ENCODE data around the gene PLXNA4.

Gene PLXNA4

GRCh38 chr7:132450696-132451095, 125.6 kb downstream of the PLXNA4 start:
- no peak overlapping the region for H3K27ac ChIP-seq (ENCODE audit: low read depth, low read length, poor library complexity, severe bottlenecking)
- TF ChIP-seq EZH2 (IDR thresholded peaks at IDR 0.05; ENCODE audit: borderline replicate concordance, low read length) = no peak
- TF ChIP-seq, protein P1, sequence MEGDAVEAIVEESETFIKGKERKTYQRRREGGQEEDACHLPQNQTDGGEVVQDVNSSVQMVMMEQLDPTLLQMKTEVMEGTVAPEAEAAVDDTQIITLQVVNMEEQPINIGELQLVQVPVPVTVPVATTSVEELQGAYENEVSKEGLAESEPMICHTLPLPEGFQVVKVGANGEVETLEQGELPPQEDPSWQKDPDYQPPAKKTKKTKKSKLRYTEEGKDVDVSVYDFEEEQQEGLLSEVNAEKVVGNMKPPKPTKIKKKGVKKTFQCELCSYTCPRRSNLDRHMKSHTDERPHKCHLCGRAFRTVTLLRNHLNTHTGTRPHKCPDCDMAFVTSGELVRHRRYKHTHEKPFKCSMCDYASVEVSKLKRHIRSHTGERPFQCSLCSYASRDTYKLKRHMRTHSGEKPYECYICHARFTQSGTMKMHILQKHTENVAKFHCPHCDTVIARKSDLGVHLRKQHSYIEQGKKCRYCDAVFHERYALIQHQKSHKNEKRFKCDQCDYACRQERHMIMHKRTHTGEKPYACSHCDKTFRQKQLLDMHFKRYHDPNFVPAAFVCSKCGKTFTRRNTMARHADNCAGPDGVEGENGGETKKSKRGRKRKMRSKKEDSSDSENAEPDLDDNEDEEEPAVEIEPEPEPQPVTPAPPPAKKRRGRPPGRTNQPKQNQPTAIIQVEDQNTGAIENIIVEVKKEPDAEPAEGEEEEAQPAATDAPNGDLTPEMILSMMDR (IDR thresholded peaks at IDR 0.05; ENCODE audit: low read length) = no peak

DNA sequence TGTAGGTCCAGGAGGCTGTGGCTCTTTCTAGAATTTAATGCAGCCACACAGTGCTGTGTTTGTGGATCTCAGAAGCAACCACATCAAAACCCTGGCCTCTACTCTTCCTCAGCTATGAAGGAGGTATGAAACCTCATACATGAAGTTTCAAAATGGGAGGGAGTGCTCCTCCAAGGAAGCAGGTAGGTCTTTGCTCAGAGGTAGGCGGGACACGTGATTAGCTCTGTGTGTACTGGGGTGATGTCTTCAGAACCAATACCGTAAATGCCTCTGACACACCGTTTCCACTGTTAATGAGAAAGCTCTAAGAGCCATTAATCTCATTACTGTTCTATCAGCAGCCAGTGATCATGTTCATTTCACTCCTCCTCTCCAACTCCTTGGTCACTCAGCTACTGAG, 126.1 kb downstream of the PLXNA4 start:
- no peaks in the 10 kb centered on the region for H3K4me1 ChIP-seq (ENCODE audit: insufficient read depth, low read length, severe bottlenecking)
- no peak for TF ChIP-seq EZH2 (IDR thresholded peaks at IDR 0.05; ENCODE audit: borderline replicate concordance, low read length)
- TF ChIP-seq, protein P1 (IDR thresholded peaks at IDR 0.05; ENCODE audit: low read length) = no peak
- H3K27me3 ChIP-seq (ENCODE audit: insufficient read depth, low read length) = no peaks in the 10 kb centered on the region
- no peaks in the 10 kb centered on the region for H3F3A ChIP-seq (ENCODE audit: insufficient read depth, low read length)
- H3K9me2 ChIP-seq (ENCODE audit: low read depth, low read length) = no peaks in the 10 kb centered on the region
- H3K79me2 ChIP-seq (ENCODE audit: insufficient read depth, low read length) = no peaks in the 10 kb centered on the region
- H2AFZ ChIP-seq (ENCODE audit: low read length) = no peak overlapping the region
- H3K9ac ChIP-seq (ENCODE audit: low read length) = no peak overlapping the region
- no peak overlapping the region for H3K4me3 ChIP-seq (ENCODE audit: low read depth, low read length, poor library complexity, severe bottlenecking)
- H3K36me3 ChIP-seq (ENCODE audit: insufficient read depth, low read length) = no peaks in the 10 kb centered on the region
- no peak overlapping the region for H3K27ac ChIP-seq (ENCODE audit: low read depth, low read length, poor library complexity, severe bottlenecking)
- H4K20me1 ChIP-seq (ENCODE audit: insufficient read depth, low read length) = no peaks in the 10 kb centered on the region
- no peak overlapping the region for H3K4me2 ChIP-seq (ENCODE audit: low read length)
- H3K9me3 ChIP-seq (ENCODE audit: low read length) = no peaks in the 10 kb centered on the region

More at GRCh38 chr7:132450696-132451095, 125.6 kb downstream of the PLXNA4 start:
- no peaks in the 10 kb centered on the region for H3K27me3 ChIP-seq (ENCODE audit: insufficient read depth, low read length)
- H2AFZ ChIP-seq (ENCODE audit: low read length) = no peak overlapping the region
- no peaks in the 10 kb centered on the region for H3K9me3 ChIP-seq (ENCODE audit: low read length)
- no peaks in the 10 kb centered on the region for H3K79me2 ChIP-seq (ENCODE audit: insufficient read depth, low read length)
- H3K9ac ChIP-seq (ENCODE audit: low read length) = no peak overlapping the region
- no peaks in the 10 kb centered on the region for H4K20me1 ChIP-seq (ENCODE audit: insufficient read depth, low read length)
- H3K36me3 ChIP-seq (ENCODE audit: insufficient read depth, low read length) = no peaks in the 10 kb centered on the region
- no peak overlapping the region for H3K4me3 ChIP-seq (ENCODE audit: low read depth, low read length, poor library complexity, severe bottlenecking)
- no peaks in the 10 kb centered on the region for H3K9me2 ChIP-seq (ENCODE audit: low read depth, low read length)
- H3K4me2 ChIP-seq (ENCODE audit: low read length) = no peak overlapping the region
- no peaks in the 10 kb centered on the region for H3F3A ChIP-seq (ENCODE audit: insufficient read depth, low read length)
- H3K4me1 ChIP-seq (ENCODE audit: insufficient read depth, low read length, severe bottlenecking) = no peaks in the 10 kb centered on the region

- TF ChIP-seq, protein P1 (IDR thresholded peaks at IDR 0.05; ENCODE audit: low read length) = no peak
- no peak for TF ChIP-seq EZH2 (IDR thresholded peaks at IDR 0.05; ENCODE audit: borderline replicate concordance, low read length)
- no peaks in the 10 kb centered on the region for H4K20me1 ChIP-seq (ENCODE audit: insufficient read depth, low read length)
- no peaks in the 10 kb centered on the region for H3K36me3 ChIP-seq (ENCODE audit: insufficient read depth, low read length)
- H3K4me3 ChIP-seq (ENCODE audit: low read depth, low read length, poor library complexity, severe bottlenecking) = no peak overlapping the region
- no peaks in the 10 kb centered on the region for H3K9me2 ChIP-seq (ENCODE audit: low read depth, low read length)
- no peaks in the 10 kb centered on the region for H3K27me3 ChIP-seq (ENCODE audit: insufficient read depth, low read length)
- H3K9ac ChIP-seq (ENCODE audit: low read length) = no peak overlapping the region
- no peaks in the 10 kb centered on the region for H3K4me1 ChIP-seq (ENCODE audit: insufficient read depth, low read length, severe bottlenecking)
- no peaks in the 10 kb centered on the region for H3F3A ChIP-seq (ENCODE audit: insufficient read depth, low read length)
- H3K4me2 ChIP-seq (ENCODE audit: low read length) = no peak overlapping the region
- no peaks in the 10 kb centered on the region for H3K79me2 ChIP-seq (ENCODE audit: insufficient read depth, low read length)
- no peaks in the 10 kb centered on the region for H3K9me3 ChIP-seq (ENCODE audit: low read length)
- no peak overlapping the region for H2AFZ ChIP-seq (ENCODE audit: low read length)
- no peak overlapping the region for H3K27ac ChIP-seq (ENCODE audit: low read depth, low read length, poor library complexity, severe bottlenecking)
Observed at GRCh38 chr7:132446666-132447278, 129.5 kb downstream of the PLXNA4 start.
